Fibroblast of lung (primary cell): ENCODE measurements around the gene GBA2. TPM values are rescaled to one million over a fixed set of nuclear protein-coding genes. Genes with fewer than 3 reads are reported as not detected.

Experiments used
- DNase-seq, 2 donors: peaks; one replicate each; pipeline versions ENCODE4 v3.0.0 to v3.0.0-alpha.2; 2010; ENCODE audit warnings: low read depth in 2 of 2
- H2AFZ ChIP-seq: 2 replicates; pipeline ENCODE4 v1.5.1; 2012; ENCODE audit warnings: low read length, control low read depth, inconsistent platforms
- H3K27ac ChIP-seq: 2 replicates; pipeline ENCODE4 v1.5.1; 2011; ENCODE audit warnings: low read length, control low read depth; ENCODE audit not compliant: insufficient read depth
- H3K27me3 ChIP-seq: 2 replicates; pipeline ENCODE4 v1.5.1; 2011; ENCODE audit warnings: mild to moderate bottlenecking, low read length; ENCODE audit not compliant: control insufficient read depth, insufficient read depth
- H3K36me3 ChIP-seq: 2 replicates; pipeline ENCODE4 v1.5.1; 2011; ENCODE audit warnings: low read length; ENCODE audit not compliant: control insufficient read depth, insufficient read depth
- H3K4me1 ChIP-seq: 2 replicates; pipeline ENCODE4 v1.5.1; 2011; ENCODE audit warnings: low read length; ENCODE audit not compliant: control insufficient read depth, insufficient read depth; ENCODE audit errors: extremely low read depth
- H3K4me2 ChIP-seq: 2 replicates; pipeline ENCODE4 v1.5.1; 2011; ENCODE audit warnings: low read length, control low read depth; ENCODE audit not compliant: insufficient read depth; ENCODE audit errors: extremely low read depth
- H3K4me3 ChIP-seq, 4 experiments: fragments of 200-600 bp in 1 of 4; sonication (generic) in 1 of 4; replicated peaks in 1 of 4; 2 replicates each; pipeline ENCODE4 v1.5.1; 2011 to 2016; ENCODE audit warnings: low read length in 4 of 4, low read depth in 3 of 4, mild to moderate bottlenecking in 3 of 4, control low read depth in 2 of 4, inconsistent platforms in 1 of 4, mixed read lengths in 1 of 4; ENCODE audit not compliant: insufficient read depth in 1 of 4; ENCODE audit errors: control extremely low read depth in 1 of 4
- H3K79me2 ChIP-seq: 2 replicates; pipeline ENCODE4 v1.5.1; 2012; ENCODE audit warnings: mild to moderate bottlenecking, low read length, inconsistent platforms; ENCODE audit not compliant: control insufficient read depth, insufficient read depth
- H3K9ac ChIP-seq: 2 replicates; pipeline ENCODE4 v1.5.1; 2011; ENCODE audit warnings: mild to moderate bottlenecking, low read length, control low read depth; ENCODE audit not compliant: insufficient read depth
- H3K9me3 ChIP-seq: 2 replicates; pipeline ENCODE4 v1.5.1; 2012; ENCODE audit warnings: low read depth, low read length; ENCODE audit not compliant: control insufficient read depth, insufficient read depth
- H4K20me1 ChIP-seq: 2 replicates; pipeline ENCODE4 v1.5.1; 2011; ENCODE audit warnings: low read length; ENCODE audit not compliant: control insufficient read depth, insufficient read depth; ENCODE audit errors: extremely low read depth
- EZH2 ChIP-seq: IDR thresholded peaks from 2 replicates; pipeline ENCODE4 v1.5.1; 2012; ENCODE audit warnings: low read length, control low read depth, mild to moderate bottlenecking; ENCODE audit errors: missing control alignments
- polyA plus RNA-seq, 2 donors: library from polyadenylated mRNA; depleted of rRNA in 1 of 2; stranded (reverse) in 1 of 2; unstranded in 1 of 2; fragments of >200 nt; gene quantifications; 2 replicates each; pipeline ENCODE4 v1.2.1, GENCODE V29; 2011 to 2012; ENCODE audit warnings: missing spikeins in 1 of 2
- total RNA-seq: library from RNA; depleted of rRNA; stranded (reverse); fragments of >200 nt; gene quantifications from 2 replicates; pipeline ENCODE4 v1.2.1, GENCODE V29; 2014
- TF ChIP-seq, protein P1 (sequence below), 2 donors: IDR thresholded peaks in 1 of 2; conservative IDR thresholded peaks in 1 of 2; 1 replicate in 1 of 2; 2 replicates in 1 of 2; pipeline ENCODE4 v1.5.1; 2011 to 2012; ENCODE audit warnings: low read length in 2 of 2, control low read depth in 1 of 2, inconsistent platforms in 1 of 2, low read depth in 1 of 2, mild to moderate bottlenecking in 1 of 2

GBA2 gene
- total and polyA plus RNA-seq, 2 donors (not counting 1 experiment from before 2014, with no cell fraction given), result 23.9 to 25.5 TPM

DNA sequence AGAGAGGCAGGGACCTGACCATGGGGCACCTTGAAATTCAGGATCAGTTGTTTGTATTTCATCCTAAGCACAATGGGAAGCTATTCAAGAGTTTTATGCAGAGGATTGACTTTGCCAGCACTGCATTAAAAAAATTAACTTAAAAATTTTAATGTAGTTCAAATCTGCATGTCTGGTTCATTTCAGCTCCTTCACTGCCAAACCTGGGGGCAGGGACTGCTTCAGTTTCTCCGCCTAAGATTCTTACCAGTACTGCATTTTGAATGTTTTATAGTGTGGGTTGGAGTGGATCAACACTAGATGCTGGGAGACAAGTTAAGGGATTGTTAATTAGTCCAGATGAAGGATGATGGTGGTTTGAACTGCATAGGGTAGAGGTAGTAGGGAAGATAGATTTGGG lies 20.7 kb upstream of the GBA2 start:
- Histone ChIP-seq H3K4me2 (no peak overlapping the region), H3K27me3 (peaks cover 11% of the 10 kb centered on the region), H3K27ac (no peak overlapping the region), H3K36me3 (no peaks in the 10 kb centered on the region), H3K4me3 (no peak overlapping the region), H3K79me2 (no peaks in the 10 kb centered on the region), H3K9ac (no peak overlapping the region), H4K20me1 (no peaks in the 10 kb centered on the region), H3K9me3 (no peaks in the 10 kb centered on the region), H3K4me1 (no peaks in the 10 kb centered on the region), H2AFZ (no peak overlapping the region)
- no peak for DNase-seq
- no peak for TF ChIP-seq EZH2
- TF ChIP-seq, protein P1, sequence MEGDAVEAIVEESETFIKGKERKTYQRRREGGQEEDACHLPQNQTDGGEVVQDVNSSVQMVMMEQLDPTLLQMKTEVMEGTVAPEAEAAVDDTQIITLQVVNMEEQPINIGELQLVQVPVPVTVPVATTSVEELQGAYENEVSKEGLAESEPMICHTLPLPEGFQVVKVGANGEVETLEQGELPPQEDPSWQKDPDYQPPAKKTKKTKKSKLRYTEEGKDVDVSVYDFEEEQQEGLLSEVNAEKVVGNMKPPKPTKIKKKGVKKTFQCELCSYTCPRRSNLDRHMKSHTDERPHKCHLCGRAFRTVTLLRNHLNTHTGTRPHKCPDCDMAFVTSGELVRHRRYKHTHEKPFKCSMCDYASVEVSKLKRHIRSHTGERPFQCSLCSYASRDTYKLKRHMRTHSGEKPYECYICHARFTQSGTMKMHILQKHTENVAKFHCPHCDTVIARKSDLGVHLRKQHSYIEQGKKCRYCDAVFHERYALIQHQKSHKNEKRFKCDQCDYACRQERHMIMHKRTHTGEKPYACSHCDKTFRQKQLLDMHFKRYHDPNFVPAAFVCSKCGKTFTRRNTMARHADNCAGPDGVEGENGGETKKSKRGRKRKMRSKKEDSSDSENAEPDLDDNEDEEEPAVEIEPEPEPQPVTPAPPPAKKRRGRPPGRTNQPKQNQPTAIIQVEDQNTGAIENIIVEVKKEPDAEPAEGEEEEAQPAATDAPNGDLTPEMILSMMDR (conservative IDR thresholded peaks at IDR 0.05 in 1 of 2, IDR thresholded peaks at IDR 0.05 in 1 of 2; ENCODE audit: low read depth in 1 of 2, low read length in 2 of 2), result no peak

DNA sequence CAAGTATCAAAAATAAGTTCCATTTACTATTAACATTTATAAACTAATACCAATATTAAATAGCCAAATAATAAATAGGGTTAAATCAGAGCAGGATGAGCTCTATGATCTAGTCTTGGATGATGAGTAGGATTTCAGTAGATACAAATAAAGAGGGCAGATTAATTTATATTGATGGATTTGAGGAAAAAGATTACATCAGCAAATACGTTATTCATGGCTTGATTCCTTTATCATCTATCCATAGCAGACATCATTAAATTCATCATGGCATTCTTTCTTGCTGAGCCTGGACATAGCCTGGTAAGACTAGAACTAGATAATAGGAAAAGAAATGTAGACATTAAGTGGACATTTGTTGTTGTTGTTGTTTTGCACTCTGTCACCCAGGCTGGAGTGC lies 18.4 kb upstream of the GBA2 start:
- H3K9ac ChIP-seq, result no peak overlapping the region
- no peak for DNase-seq
- H3K79me2 ChIP-seq, result no peaks in the 10 kb centered on the region
- no peak overlapping the region for H2AFZ ChIP-seq
- H3K27ac ChIP-seq, result no peak overlapping the region
- peaks cover 11% of the 10 kb centered on the region for H3K27me3 ChIP-seq
- no peaks in the 10 kb centered on the region for H3K36me3 ChIP-seq
- H4K20me1 ChIP-seq, result no peaks in the 10 kb centered on the region
- no peaks in the 10 kb centered on the region for H3K9me3 ChIP-seq
- TF ChIP-seq, protein P1 (conservative IDR thresholded peaks at IDR 0.05 in 1 of 2, IDR thresholded peaks at IDR 0.05 in 1 of 2; ENCODE audit: low read depth in 1 of 2, low read length in 2 of 2), result no peak
- TF ChIP-seq EZH2, result no peak
- no peaks in the 10 kb centered on the region for H3K4me1 ChIP-seq
- H3K4me3 ChIP-seq, result no peak overlapping the region
- no peak overlapping the region for H3K4me2 ChIP-seq

DNA sequence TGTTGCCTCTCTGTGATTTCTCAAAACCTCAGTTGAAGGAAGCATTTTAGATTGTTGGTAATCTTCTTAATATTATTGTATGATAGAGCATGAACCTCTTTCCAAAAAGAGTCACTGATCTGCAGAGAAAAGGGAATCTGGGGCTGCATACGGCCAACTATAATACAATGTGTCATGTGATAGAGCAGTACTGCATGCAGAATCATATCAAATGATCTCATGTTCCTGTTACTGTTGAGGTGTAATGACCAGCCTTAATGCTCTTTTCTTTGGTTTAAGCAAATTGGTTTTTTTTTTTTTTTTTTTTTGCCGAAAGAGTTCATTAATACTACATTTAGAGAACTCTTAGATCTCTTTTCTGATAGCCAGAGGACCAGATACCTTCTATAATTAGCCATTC lies 18.0 kb upstream of the GBA2 start:
- Histone ChIP-seq H3K4me2 (no peak overlapping the region), H3K79me2 (no peaks in the 10 kb centered on the region), H3K9me3 (no peaks in the 10 kb centered on the region), H4K20me1 (no peaks in the 10 kb centered on the region), H3K36me3 (no peaks in the 10 kb centered on the region), H3K4me3 (no peak overlapping the region), H3K9ac (no peak overlapping the region), H3K27ac (no peak overlapping the region), H2AFZ (no peak overlapping the region), H3K4me1 (no peaks in the 10 kb centered on the region), H3K27me3 (peaks cover 11% of the 10 kb centered on the region)
- TF ChIP-seq, protein P1 (conservative IDR thresholded peaks at IDR 0.05 in 1 of 2, IDR thresholded peaks at IDR 0.05 in 1 of 2; ENCODE audit: low read depth in 1 of 2, low read length in 2 of 2), result no peak
- TF ChIP-seq EZH2, result no peak
- no peak for DNase-seq
